Upper lobe of left lung (tissue), 4 donors: ENCODE data around the gene AFAP1L2.

Experiments
- POLR2A ChIP-seq, 4 donors: fragments of 450-650 bp; IDR thresholded peaks; one replicate each; pipeline ENCODE4 v1.5.1; 2016 to 2017; ENCODE audit warnings: antibody characterized with exemption in 4 of 4, mild to moderate bottlenecking in 2 of 4
- TF ChIP-seq, protein P1 (sequence below), 6 experiments: fragments of 450-650 bp in 4 of 6; fragments of 200-600 bp in 2 of 6; sonication (generic) in 2 of 6; IDR thresholded peaks; one replicate each; pipeline ENCODE4 v1.5.1; 2016 to 2019; ENCODE audit warnings: antibody characterized with exemption in 6 of 6

DNA sequence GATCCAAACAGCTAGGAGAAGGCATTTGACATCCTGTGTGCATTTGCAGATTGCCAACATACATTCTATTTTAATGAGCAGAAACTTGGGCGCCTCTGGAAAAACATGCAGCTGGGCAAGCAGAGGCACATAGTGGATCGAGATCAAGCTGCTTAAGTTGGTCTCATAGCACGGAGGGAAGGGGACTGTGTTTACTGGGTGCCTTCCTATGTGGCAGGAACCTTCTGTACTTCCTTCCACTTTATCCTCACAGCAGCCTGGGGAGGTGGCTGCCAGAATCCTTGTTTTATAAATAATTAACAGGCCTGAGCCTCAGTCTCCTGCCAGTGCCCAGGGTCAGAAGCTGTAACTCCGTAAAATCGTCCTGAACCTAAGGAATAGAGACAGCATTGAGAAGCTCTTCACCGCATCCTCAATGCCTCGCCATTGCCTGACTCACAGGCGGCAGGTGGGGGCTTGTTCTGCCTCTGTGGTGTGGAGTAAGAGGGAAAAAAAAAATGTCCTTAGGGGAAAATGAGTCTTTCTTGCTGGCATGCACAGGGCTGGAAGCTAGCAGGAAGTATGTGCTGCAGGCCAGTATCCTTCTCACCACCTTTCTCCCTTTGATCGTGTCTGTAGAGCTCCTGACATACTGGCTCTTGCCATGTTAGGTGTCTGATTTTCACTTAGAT is 159.0 kb downstream of the AFAP1L2 start:
- TF ChIP-seq, protein P1, sequence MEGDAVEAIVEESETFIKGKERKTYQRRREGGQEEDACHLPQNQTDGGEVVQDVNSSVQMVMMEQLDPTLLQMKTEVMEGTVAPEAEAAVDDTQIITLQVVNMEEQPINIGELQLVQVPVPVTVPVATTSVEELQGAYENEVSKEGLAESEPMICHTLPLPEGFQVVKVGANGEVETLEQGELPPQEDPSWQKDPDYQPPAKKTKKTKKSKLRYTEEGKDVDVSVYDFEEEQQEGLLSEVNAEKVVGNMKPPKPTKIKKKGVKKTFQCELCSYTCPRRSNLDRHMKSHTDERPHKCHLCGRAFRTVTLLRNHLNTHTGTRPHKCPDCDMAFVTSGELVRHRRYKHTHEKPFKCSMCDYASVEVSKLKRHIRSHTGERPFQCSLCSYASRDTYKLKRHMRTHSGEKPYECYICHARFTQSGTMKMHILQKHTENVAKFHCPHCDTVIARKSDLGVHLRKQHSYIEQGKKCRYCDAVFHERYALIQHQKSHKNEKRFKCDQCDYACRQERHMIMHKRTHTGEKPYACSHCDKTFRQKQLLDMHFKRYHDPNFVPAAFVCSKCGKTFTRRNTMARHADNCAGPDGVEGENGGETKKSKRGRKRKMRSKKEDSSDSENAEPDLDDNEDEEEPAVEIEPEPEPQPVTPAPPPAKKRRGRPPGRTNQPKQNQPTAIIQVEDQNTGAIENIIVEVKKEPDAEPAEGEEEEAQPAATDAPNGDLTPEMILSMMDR (IDR thresholded peaks at IDR 0.05): no peak
- TF ChIP-seq POLR2A (IDR thresholded peaks at IDR 0.05): no peak
